GM18907 (cell line): Measurements from ENCODE around the gene LRRTM3.

Source experiments
- ATAC-seq: cut with Tn5 transposase; IDR thresholded peaks from one replicate; pipeline ENCODE4 v1.9.1; 2021; ENCODE audit warnings: mild to moderate bottlenecking, moderate library complexity; ENCODE audit not compliant: unreplicated experiment

The LRRTM3 gene

GRCh38 chr10:66931949-66932343, 6.1 kb downstream of the LRRTM3 start:
- ATAC-seq, result no peak

GRCh38 chr10:66934711-66935110, 8.9 kb downstream of the LRRTM3 start:
- no peak for ATAC-seq

GRCh38 chr10:66940965-66941364, 15.1 kb downstream of the LRRTM3 start:
- ATAC-seq, result no peak

- no peak for ATAC-seq
These were observed 15.7 kb downstream of the LRRTM3 start for GRCh38 chr10:66941491-66941890.

GRCh38 chr10:66942407-66942806, 16.6 kb downstream of the LRRTM3 start:
- no peak for ATAC-seq

GRCh38 chr10:66943590-66943989, 17.8 kb downstream of the LRRTM3 start:
- no peak for ATAC-seq

- no peak for ATAC-seq
These were observed 26.1 kb downstream of the LRRTM3 start for GRCh38 chr10:66951896-66952295.

GRCh38 chr10:66958466-66958865, 32.6 kb downstream of the LRRTM3 start:
- no peak for ATAC-seq

GRCh38 chr10:66964946-66965345, 39.1 kb downstream of the LRRTM3 start:
- ATAC-seq, result no peak

GRCh38 chr10:66980246-66980815, 54.5 kb downstream of the LRRTM3 start:
- ATAC-seq, result no peak

GRCh38 chr10:66981361-66982052, 55.7 kb downstream of the LRRTM3 start:
- ATAC-seq, result no peak

- ATAC-seq, result no peak
These were observed 56.2 kb downstream of the LRRTM3 start for GRCh38 chr10:66982053-66982420.

- no peak for ATAC-seq
These were observed 57.1 kb downstream of the LRRTM3 start for GRCh38 chr10:66982792-66983474.

GRCh38 chr10:66983475-66983818, 57.6 kb downstream of the LRRTM3 start:
- ATAC-seq, result no peak

GRCh38 chr10:66990143-66990830, 64.5 kb downstream of the LRRTM3 start:
- no peak for ATAC-seq

GRCh38 chr10:66996996-66997395, 71.2 kb downstream of the LRRTM3 start:
- no peak for ATAC-seq

GRCh38 chr10:66999762-67000545, 74.1 kb downstream of the LRRTM3 start:
- ATAC-seq, result no peak

GRCh38 chr10:67004690-67005089, 78.9 kb downstream of the LRRTM3 start:
- no peak for ATAC-seq

- no peak for ATAC-seq
These were observed 80.1 kb downstream of the LRRTM3 start for GRCh38 chr10:67005981-67006380.

- no peak for ATAC-seq
These were observed 85.6 kb downstream of the LRRTM3 start for GRCh38 chr10:67011480-67011879.

GRCh38 chr10:67011981-67012380, 86.1 kb downstream of the LRRTM3 start:
- no peak for ATAC-seq
